GM23248 (cell line): ENCODE measurements around the gene THAP9.

Experiments
- EZH2 ChIP-seq: fragments of 200-600 bp; sonication (generic); IDR thresholded peaks from 2 replicates; pipeline ENCODE4 v1.6.1; 2018; ENCODE audit warnings: antibody characterized with exemption, mild to moderate bottlenecking; ENCODE audit not compliant: insufficient read depth, poor library complexity, severe bottlenecking
- EZH2phosphoT487 ChIP-seq: fragments of 200-600 bp; sonication (generic); IDR thresholded peaks from 2 replicates; pipeline ENCODE4 v1.6.1; 2018; ENCODE audit warnings: antibody characterized with exemption, moderate library complexity, mild to moderate bottlenecking, low read depth; ENCODE audit not compliant: insufficient read depth

- TF ChIP-seq EZH2, result no peak
- no peak for TF ChIP-seq EZH2phosphoT487
Measured at GRCh38 chr4:82957045-82957444, 56.5 kb downstream of the THAP9 start.
